ENCODE results near the gene ELMOD3.

DNA sequence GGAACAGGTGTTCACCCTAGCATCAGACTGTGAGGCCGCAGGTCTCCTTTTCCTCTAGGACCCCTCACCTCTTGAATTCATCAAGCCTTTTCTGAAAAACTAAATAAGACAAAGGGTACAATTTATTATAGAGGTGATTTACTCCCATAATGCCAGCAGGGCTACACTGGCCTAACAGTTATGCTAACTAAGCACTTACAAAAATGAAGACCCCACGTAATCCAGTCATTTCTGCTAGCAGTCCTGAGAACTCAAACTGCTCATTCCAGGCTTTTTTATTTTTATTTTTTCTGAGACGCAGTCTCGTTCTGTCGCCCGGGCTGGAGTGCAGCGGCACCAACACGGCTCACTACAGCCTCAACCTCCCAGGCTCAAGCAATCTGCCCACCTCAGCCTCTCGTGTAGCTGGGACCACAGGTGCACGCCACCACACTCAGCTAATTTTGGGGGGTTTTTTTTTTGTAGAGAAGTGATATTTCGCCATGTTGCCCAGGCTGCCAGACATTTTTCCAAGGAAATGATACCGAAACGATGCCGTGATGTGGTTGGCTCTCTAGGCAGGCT, 41.4 kb downstream of the ELMOD3 start:
- TF ChIP-seq CTCF (conservative IDR thresholded peaks at IDR 0.05): no peak
- TF ChIP-seq ZFX (IDR thresholded peaks at IDR 0.05): no peak
